AG04450 (cell line): ENCODE results near the gene ST3GAL3. TPM values are rescaled to one million over a fixed set of nuclear protein-coding genes. Genes with fewer than 3 reads are reported as not detected.

Experiments
- CTCF ChIA-PET: fragments of 300-600, 350-600 bp; formaldehyde crosslinking; extraction: SDS; loops from one replicate; lab custom pipeline; 2022; ENCODE audit warnings: antibody characterized with exemption, inconsistent platforms; lab: Charles Lee
- POLR2A ChIA-PET: fragments of 350-600 bp; formaldehyde crosslinking; extraction: SDS; loops from one replicate; lab custom pipeline; 2021; ENCODE audit warnings: antibody characterized with exemption, inconsistent platforms; lab: Yijun Ruan, JAX
- DNase-seq: peaks from one replicate; pipeline ENCODE4 v3.0.0-alpha.2; 2011; ENCODE audit warnings: low read depth, low spot score
- H3K27ac ChIP-seq: one replicate; pipeline ENCODE4 v1.5.1; 2012; ENCODE audit warnings: low read depth, low read length, control low read depth
- H3K27me3 ChIP-seq: one replicate; pipeline ENCODE4 v1.6.0; 2012; ENCODE audit warnings: low read length; ENCODE audit not compliant: control insufficient read depth, insufficient read depth
- H3K4me3 ChIP-seq: 2 replicates; pipeline ENCODE4 v1.5.1; 2011; ENCODE audit warnings: mild to moderate bottlenecking, low read depth, low read length, control low read depth
- H3K9me3 ChIP-seq: 2 replicates; pipeline ENCODE4 v1.5.1; 2012; ENCODE audit warnings: low read length; ENCODE audit not compliant: control insufficient read depth, insufficient read depth
- CTCF ChIP-seq: IDR thresholded peaks from 2 replicates; pipeline ENCODE4 v1.5.1; 2011; ENCODE audit warnings: low read depth, low read length, control low read depth, inconsistent platforms
- polyA plus RNA-seq: library from polyadenylated mRNA; depleted of rRNA; stranded (reverse); fragments of >200 nt; gene quantifications from 2 replicates; pipeline ENCODE4 v1.2.3, GENCODE V29; 2011

ST3GAL3 gene
- polyA plus RNA-seq, 1 experiment: 11.5 TPM

- H3K27ac ChIP-seq: no peak overlapping the region
- H3K9me3 ChIP-seq: no peaks in the 10 kb centered on the region; the same call in 1 of the 2 replicates
- no peak for TF ChIP-seq CTCF
- no peak for DNase-seq
- CTCF ChIA-PET: interaction anchor here (0.6 to 7.5 kb wide), 7 partner anchors 9 to 182 kb away, joined by 3 to 80 read pairs (median 7); partner anchors contain the start of genes ARTN and DPH2
- H3K27me3 ChIP-seq: no peaks in the 10 kb centered on the region
- peak overlapping the region; percentile 91 for H3K4me3 ChIP-seq
- POLR2A ChIA-PET: interaction anchor here (0.6 to 1.6 kb wide), 4 partner anchors 11 to 296 kb away, joined by 3 to 5 read pairs (median 4); partner anchors contain the start of genes ATP6V0B and KDM4A
Measured at GRCh38 chr1:43945674-43946235, 238.4 kb downstream of the ST3GAL3 start.

GRCh38 chr1:43946236-43947060 is 239.1 kb downstream of the ST3GAL3 start, which contains the start of gene IPO13:
TSS of gene IPO13 (plus strand) at chr1:43946950. CDS start at chr1:43947601, 651 bp downstream.
- Histone ChIP-seq H3K9me3 (no peaks in the 10 kb centered on the region; the same call in 1 of the 2 replicates), H3K27ac (peak within 1 kb of the TSS; percentile 82), H3K4me3 (peak within 1 kb of the TSS; percentile 91), H3K27me3 (no peaks in the 10 kb centered on the region)
- POLR2A ChIA-PET: interaction anchor here (0.6 to 1.6 kb wide), 5 partner anchors 12 to 296 kb away, joined by 3 to 5 read pairs (median 4); partner anchors contain the start of genes ATP6V0B, DPH2 and KDM4A
- peak; percentile 84 for DNase-seq
- CTCF ChIA-PET: interaction anchor here (0.6 to 7.5 kb wide), 8 partner anchors 9 to 183 kb away, joined by 3 to 80 read pairs (median 7); partner anchors contain the start of genes ARTN and DPH2
- TF ChIP-seq CTCF: peak; percentile 46

GRCh38 chr1:43947061-43947873 is 239.9 kb downstream of the ST3GAL3 start:
- Histone ChIP-seq H3K9me3 (no peaks in the 10 kb centered on the region; the same call in 1 of the 2 replicates), H3K4me3 (peak overlapping the region; percentile 91), H3K27me3 (no peaks in the 10 kb centered on the region), H3K27ac (no peak overlapping the region)
- ChIA-PET CTCF (interaction anchor here (1.3 to 7.5 kb wide), 2 partner anchors 13 to 184 kb away, joined by 7 to 80 read pairs; partner anchors contain the start of gene ARTN), POLR2A (interaction anchor here (1.6 kb wide), 2 partner anchors 23 to 28 kb away, joined by 3 to 5 read pairs; partner anchors contain the start of genes ATP6V0B and DPH2)
- no peak for TF ChIP-seq CTCF
- DNase-seq: no peak

GRCh38 chr1:43947874-43948437 is 240.6 kb downstream of the ST3GAL3 start:
- no peaks in the 10 kb centered on the region for H3K27me3 ChIP-seq
- DNase-seq: no peak
- ChIA-PET CTCF (interaction anchor here (0.7 to 7.5 kb wide), 4 partner anchors 14 to 185 kb away, joined by 3 to 80 read pairs (median 6); partner anchors contain the start of gene ARTN), POLR2A (interaction anchor here (1.6 kb wide), 1 partner anchor 22 kb away, joined by 3 read pairs; the partner anchor contains the start of gene DPH2)
- no peak for TF ChIP-seq CTCF
- H3K9me3 ChIP-seq: no peaks in the 10 kb centered on the region; the same call in 1 of the 2 replicates
- H3K27ac ChIP-seq: no peak overlapping the region
- H3K4me3 ChIP-seq: peak overlapping the region; percentile 91
